Loucy (cell line): ENCODE data around the gene INSYN2B.

Source experiments
- H2AFZ ChIP-seq: fragments of 200-600 bp; sonication (generic); 2 replicates; pipeline ENCODE4 v1.6.0; 2016; ENCODE audit warnings: antibody characterized with exemption, mild to moderate bottlenecking, low read length, moderate library complexity
- H3F3A ChIP-seq: fragments of 200-600 bp; 2 replicates; pipeline ENCODE4 v1.6.0; 2016; ENCODE audit warnings: antibody characterized with exemption, low read depth, mild to moderate bottlenecking
- H3K27me3 ChIP-seq: fragments of 200-600 bp; sonication (generic); 2 replicates; pipeline ENCODE4 v1.6.1; 2014; ENCODE audit warnings: low read length, mild to moderate bottlenecking; ENCODE audit not compliant: insufficient read depth, poor library complexity, severe bottlenecking
- H3K36me3 ChIP-seq: fragments of 200-600 bp; sonication (generic); 2 replicates; pipeline ENCODE4 v1.6.1; 2016; ENCODE audit warnings: low read length; ENCODE audit not compliant: insufficient read depth
- H3K4me1 ChIP-seq: fragments of 200-600 bp; sonication (generic); 2 replicates; pipeline ENCODE4 v1.5.1; 2014; ENCODE audit warnings: low read length, mild to moderate bottlenecking; ENCODE audit not compliant: insufficient read depth, poor library complexity, severe bottlenecking
- H3K4me2 ChIP-seq: fragments of 200-600 bp; sonication (generic); 2 replicates; pipeline ENCODE4 v1.6.0; 2014; ENCODE audit warnings: antibody characterized with exemption, low read length, low read depth, mild to moderate bottlenecking; ENCODE audit not compliant: poor library complexity, severe bottlenecking
- H3K4me3 ChIP-seq: fragments of 200-600 bp; sonication (generic); 2 replicates; pipeline ENCODE4 v1.5.1; 2014; ENCODE audit warnings: low read length, mild to moderate bottlenecking, mixed read lengths; ENCODE audit not compliant: poor library complexity, severe bottlenecking
- H3K79me2 ChIP-seq: fragments of 200-600 bp; sonication (generic); 2 replicates; pipeline ENCODE4 v1.6.1; 2014; ENCODE audit warnings: low read length; ENCODE audit not compliant: insufficient read depth
- H3K9ac ChIP-seq: fragments of 200-600 bp; sonication (generic); 2 replicates; pipeline ENCODE4 v1.6.0; 2014; ENCODE audit warnings: mild to moderate bottlenecking, low read depth, low read length, moderate library complexity; ENCODE audit not compliant: poor library complexity, severe bottlenecking
- H3K9me2 ChIP-seq: fragments of 200-600 bp; sonication (generic); replicated peaks from 2 replicates; pipeline ENCODE4 v1.6.1; 2016; ENCODE audit warnings: low read depth, low read length, mixed read lengths
- H3K9me3 ChIP-seq: fragments of 200-600 bp; sonication (generic); 2 replicates; pipeline ENCODE4 v1.6.1; 2014; ENCODE audit warnings: mild to moderate bottlenecking, antibody characterized with exemption, low read length, low read depth; ENCODE audit not compliant: insufficient read depth
- H4K20me1 ChIP-seq: fragments of 200-600 bp; sonication (generic); 2 replicates; pipeline ENCODE4 v1.6.0; 2014; ENCODE audit warnings: antibody characterized with exemption, low read length, mild to moderate bottlenecking; ENCODE audit not compliant: insufficient read depth, poor library complexity, severe bottlenecking
- CTCF ChIP-seq: fragments of 200-600 bp; sonication (generic); conservative IDR thresholded peaks from 2 replicates; pipeline ENCODE4 v1.5.1; 2014; ENCODE audit warnings: mild to moderate bottlenecking, antibody characterized with exemption, low read length
- EZH2phosphoT487 ChIP-seq: fragments of 200-600 bp; IDR thresholded peaks from 2 replicates; pipeline ENCODE4 v1.6.1; 2018; ENCODE audit warnings: antibody characterized with exemption, mild to moderate bottlenecking, moderate library complexity, borderline replicate concordance

INSYN2B gene

DNA sequence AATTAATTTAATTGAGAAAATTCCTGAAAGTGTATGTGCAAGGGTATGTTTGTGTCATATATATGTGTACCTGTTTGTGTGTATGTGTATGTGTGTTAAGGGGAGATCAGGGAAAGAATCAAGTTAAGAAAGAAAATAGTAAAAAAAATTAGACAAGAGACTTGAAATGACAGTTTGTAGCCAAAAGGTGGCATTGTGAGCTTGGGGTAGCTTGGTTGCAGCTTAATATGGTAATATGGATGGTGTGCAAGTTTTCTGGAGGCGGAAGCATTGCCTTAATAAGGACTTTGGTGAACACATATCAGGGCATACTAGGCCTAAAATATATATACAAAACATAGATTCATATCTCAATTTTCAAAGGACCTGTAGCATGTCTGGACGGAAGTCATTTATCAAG is 129.9 kb downstream of the INSYN2B start:
- Histone ChIP-seq H3K36me3 (peaks cover 28% of the 10 kb centered on the region; the same call in 1 of the 2 replicates), H3F3A (no peaks in the 10 kb centered on the region), H3K4me3 (no peak overlapping the region), H4K20me1 (no peaks in the 10 kb centered on the region), H3K9ac (no peak overlapping the region), H3K27me3 (no peaks in the 10 kb centered on the region), H3K4me1 (no peaks in the 10 kb centered on the region), H3K4me2 (no peak overlapping the region), H3K9me2 (no peaks in the 10 kb centered on the region), H3K79me2 (no peaks in the 10 kb centered on the region), H2AFZ (no peak overlapping the region), H3K9me3 (peaks cover 9% of the 10 kb centered on the region; the same call in 1 of the 2 replicates)
- TF ChIP-seq CTCF (0 out of 2 replicates have a peak, but pooled peaks have one; percentile 26), EZH2phosphoT487 (no peak)

- Histone ChIP-seq H3K4me1 (no peaks in the 10 kb centered on the region), H3F3A (no peaks in the 10 kb centered on the region), H3K9me3 (peaks cover 9% of the 10 kb centered on the region; the same call in 1 of the 2 replicates), H3K79me2 (no peaks in the 10 kb centered on the region), H3K36me3 (peaks cover 28% of the 10 kb centered on the region; the same call in 1 of the 2 replicates), H3K27me3 (no peaks in the 10 kb centered on the region), H3K9ac (no peak overlapping the region), H2AFZ (no peak overlapping the region), H3K4me2 (no peak overlapping the region), H4K20me1 (no peaks in the 10 kb centered on the region), H3K9me2 (no peaks in the 10 kb centered on the region), H3K4me3 (no peak overlapping the region)
- no peak for TF ChIP-seq CTCF
Measured at GRCh38 chr5:169848792-169849191, 131.5 kb downstream of the INSYN2B start.

GRCh38 chr5:169848271-169848670 is 132.0 kb downstream of the INSYN2B start:
- no peak overlapping the region for H3K4me2 ChIP-seq
- TF ChIP-seq EZH2phosphoT487: no peak
- no peak for TF ChIP-seq CTCF
- no peak overlapping the region for H3K4me3 ChIP-seq
- H3K9me3 ChIP-seq: peaks cover 9% of the 10 kb centered on the region; the same call in 1 of the 2 replicates
- no peaks in the 10 kb centered on the region for H3K9me2 ChIP-seq
- H2AFZ ChIP-seq: no peak overlapping the region
- peaks cover 28% of the 10 kb centered on the region; the same call in 1 of the 2 replicates for H3K36me3 ChIP-seq
- H3K79me2 ChIP-seq: no peaks in the 10 kb centered on the region
- H3F3A ChIP-seq: no peaks in the 10 kb centered on the region
- H3K9ac ChIP-seq: no peak overlapping the region
- H3K27me3 ChIP-seq: no peaks in the 10 kb centered on the region
- no peaks in the 10 kb centered on the region for H4K20me1 ChIP-seq
- H3K4me1 ChIP-seq: no peaks in the 10 kb centered on the region
